HEK293T (cell line): ENCODE measurements around the gene BLVRB.
"Not testable (repeated sequence)": the region's sequence is repeated elsewhere in the genome, so short reads cannot be mapped to it uniquely, and the experiment has no call there.

ENCODE experiments used
- CTCF ChIA-PET: fragments of 350-600 bp; formaldehyde crosslinking; extraction: SDS; loops from one replicate; lab custom pipeline; 2021; ENCODE audit warnings: antibody characterized with exemption, inconsistent platforms; lab: Yijun Ruan, JAX
- POLR2A ChIA-PET: fragments of 350-600 bp; formaldehyde crosslinking; extraction: SDS; loops from one replicate; lab custom pipeline; 2020; ENCODE audit warnings: antibody characterized with exemption, inconsistent platforms; lab: Yijun Ruan, JAX
- DNase-seq: peaks from one replicate; pipeline ENCODE4 v3.0.0; 2012; ENCODE audit warnings: mixed read lengths; ENCODE audit errors: extremely low spot score
- ARNT ChIP-seq: fragments of 450-650 bp; IDR thresholded peaks from 2 replicates; pipeline ENCODE4 v1.6.1; 2017; ENCODE audit warnings: mild to moderate bottlenecking
- BHLHE40 ChIP-seq: fragments of 450-650 bp; IDR thresholded peaks from 2 replicates; pipeline ENCODE4 v1.6.1; 2016; ENCODE audit warnings: mild to moderate bottlenecking, moderate library complexity, borderline replicate concordance
- CTBP1 ChIP-seq: fragments of 450-650 bp; IDR thresholded peaks from 2 replicates; pipeline ENCODE4 v1.6.1; 2016; ENCODE audit warnings: borderline replicate concordance
- ELF4 ChIP-seq: fragments of 450-650 bp; IDR thresholded peaks from 2 replicates; pipeline ENCODE4 v1.6.1; 2017; ENCODE audit warnings: antibody characterized with exemption
- FOXA1 ChIP-seq: fragments of 450-650 bp; IDR thresholded peaks from 2 replicates; pipeline ENCODE4 v1.6.1; 2016; ENCODE audit warnings: mild to moderate bottlenecking
- FOXK2 ChIP-seq: fragments of 450-650 bp; IDR thresholded peaks from 2 replicates; pipeline ENCODE4 v1.6.1; 2016; ENCODE audit warnings: mild to moderate bottlenecking
- FOXM1 ChIP-seq: fragments of 450-650 bp; IDR thresholded peaks from 2 replicates; pipeline ENCODE4 v1.6.1; 2017; ENCODE audit warnings: mild to moderate bottlenecking, borderline replicate concordance
- HDGF ChIP-seq: fragments of 450-650 bp; IDR thresholded peaks from 2 replicates; pipeline ENCODE4 v1.6.1; 2017; ENCODE audit warnings: antibody characterized with exemption, borderline replicate concordance
- L3MBTL2 ChIP-seq: fragments of 450-650 bp; conservative IDR thresholded peaks from 2 replicates; pipeline ENCODE4 v1.6.1; 2016; ENCODE audit warnings: mild to moderate bottlenecking
- LEF1 ChIP-seq: fragments of 450-650 bp; IDR thresholded peaks from 2 replicates; pipeline ENCODE4 v1.6.1; 2017; ENCODE audit warnings: mild to moderate bottlenecking, borderline replicate concordance
- NFRKB ChIP-seq: fragments of 450-650 bp; IDR thresholded peaks from 2 replicates; pipeline ENCODE4 v1.6.1; 2016; ENCODE audit warnings: mild to moderate bottlenecking, moderate library complexity
- SP1 ChIP-seq: fragments of 450-650 bp; IDR thresholded peaks from 2 replicates; pipeline ENCODE4 v1.6.1; 2017
- SUZ12 ChIP-seq: fragments of 450-650 bp; IDR thresholded peaks from 2 replicates; pipeline ENCODE4 v1.6.1; 2016; ENCODE audit warnings: mild to moderate bottlenecking
- TARDBP ChIP-seq: fragments of 450-650 bp; IDR thresholded peaks from 2 replicates; pipeline ENCODE4 v1.6.1; 2016
- ZNF384 ChIP-seq: fragments of 450-650 bp; IDR thresholded peaks from 2 replicates; pipeline ENCODE4 v1.6.1; 2016
- TF ChIP-seq, protein P1 (sequence below): fragments of 450-650 bp; IDR thresholded peaks from 2 replicates; pipeline ENCODE4 v1.6.1; 2016

The BLVRB gene

DNA sequence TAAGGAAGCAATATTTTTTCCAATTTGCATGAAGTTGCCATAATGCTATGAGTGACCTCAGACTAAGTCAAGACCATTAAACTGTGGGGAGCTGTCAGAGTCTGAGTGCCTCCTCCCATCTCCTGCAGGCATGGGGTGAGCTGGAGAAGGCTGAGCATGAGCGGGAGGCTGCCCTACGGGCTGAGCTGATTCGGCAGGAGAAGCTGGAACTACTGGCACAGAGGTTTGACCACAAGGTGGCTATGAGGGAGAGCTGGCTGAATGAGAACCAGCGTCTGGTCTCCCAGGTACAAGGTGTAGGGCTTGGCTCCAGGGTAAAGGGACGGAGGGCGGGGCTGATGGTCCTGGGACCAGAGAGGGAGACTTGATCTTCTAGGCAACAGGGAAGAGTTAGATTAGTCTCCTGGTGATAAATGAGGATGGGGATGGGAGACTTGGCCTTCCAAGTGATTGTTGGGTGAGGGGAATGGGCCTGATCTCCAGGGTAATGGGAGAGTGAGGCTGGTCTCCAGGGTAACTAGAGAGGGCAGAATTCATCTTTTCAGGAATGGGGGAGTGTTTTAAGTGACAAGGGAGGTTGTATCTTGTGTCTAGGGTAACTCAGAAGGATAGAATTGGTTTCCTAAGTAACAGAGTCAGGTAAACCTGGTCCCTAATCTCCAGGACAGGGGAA, 37.2 kb upstream of the BLVRB start:
- CTCF ChIA-PET = no interaction called here
- POLR2A ChIA-PET = interaction anchor here (0.9 kb wide), 1 partner anchor 15 kb away, joined by 3 read pairs; no protein-coding TSS in a partner anchor
- TF ChIP-seq FOXM1 (no peak), NFRKB (no peak), FOXK2 (no peak), ELF4 (no peak), L3MBTL2 (no peak), FOXA1 (no peak), TARDBP (no peak), ZNF384 (no peak), HDGF (no peak), SUZ12 (no peak), LEF1 (no peak), BHLHE40 (no peak), ARNT (no peak), CTBP1 (no peak), SP1 (no peak)
- TF ChIP-seq, protein P1, sequence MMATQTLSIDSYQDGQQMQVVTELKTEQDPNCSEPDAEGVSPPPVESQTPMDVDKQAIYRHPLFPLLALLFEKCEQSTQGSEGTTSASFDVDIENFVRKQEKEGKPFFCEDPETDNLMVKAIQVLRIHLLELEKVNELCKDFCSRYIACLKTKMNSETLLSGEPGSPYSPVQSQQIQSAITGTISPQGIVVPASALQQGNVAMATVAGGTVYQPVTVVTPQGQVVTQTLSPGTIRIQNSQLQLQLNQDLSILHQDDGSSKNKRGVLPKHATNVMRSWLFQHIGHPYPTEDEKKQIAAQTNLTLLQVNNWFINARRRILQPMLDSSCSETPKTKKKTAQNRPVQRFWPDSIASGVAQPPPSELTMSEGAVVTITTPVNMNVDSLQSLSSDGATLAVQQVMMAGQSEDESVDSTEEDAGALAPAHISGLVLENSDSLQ = no peak
- no peak for DNase-seq

- DNase-seq = no peak
- ChIA-PET POLR2A (interaction anchor here (0.9 kb wide), 1 partner anchor 14 kb away, joined by 3 read pairs; no protein-coding TSS in a partner anchor), CTCF (no interaction called here)
- no peak for TF ChIP-seq NFRKB
- TF ChIP-seq HDGF = no peak
- TF ChIP-seq FOXA1 = no peak
- TF ChIP-seq TARDBP = no peak
- TF ChIP-seq ARNT = no peak
- no peak for TF ChIP-seq BHLHE40
- no peak for TF ChIP-seq SP1
- TF ChIP-seq ELF4 = no peak
- TF ChIP-seq ZNF384 = no peak
- TF ChIP-seq FOXM1 = no peak
- TF ChIP-seq, protein P1 = no peak
- no peak for TF ChIP-seq LEF1
- no peak for TF ChIP-seq SUZ12
- no peak for TF ChIP-seq CTBP1
- no peak for TF ChIP-seq FOXK2
- TF ChIP-seq L3MBTL2 = no peak
Measured at GRCh38 chr19:40502081-40502480, 36.5 kb upstream of the BLVRB start.

GRCh38 chr19:40501599-40501998, 36.1 kb upstream of the BLVRB start:
- no peak for DNase-seq
- TF ChIP-seq LEF1 = no peak
- no peak for TF ChIP-seq TARDBP
- TF ChIP-seq, protein P1 = no peak
- POLR2A ChIA-PET = no interaction called here
- CTCF ChIA-PET = no interaction called here

GRCh38 chr19:40500678-40501530, 35.4 kb upstream of the BLVRB start:
- POLR2A ChIA-PET = interaction anchor here (1.0 kb wide), 1 partner anchor 10 kb away, joined by 3 read pairs; no protein-coding TSS in a partner anchor
- CTCF ChIA-PET = interaction anchor here (0.6 kb wide), 2 partner anchors 10 to 49 kb away, joined by 3 to 5 read pairs; no protein-coding TSS in a partner anchor
- DNase-seq = not testable (repeated sequence)

GRCh38 chr19:40499320-40499719, 33.8 kb upstream of the BLVRB start:
- no peak for DNase-seq
- ChIA-PET POLR2A (interaction anchor here (1.7 kb wide), 1 partner anchor 11 kb away, joined by 4 read pairs; no protein-coding TSS in a partner anchor), CTCF (no interaction called here)
- TF ChIP-seq CTBP1 = no peak
- TF ChIP-seq, protein P1 = no peak
- TF ChIP-seq NFRKB = no peak

- TF ChIP-seq FOXA1 = no peak
- no peak for TF ChIP-seq ZNF384
- TF ChIP-seq SP1 = no peak
- TF ChIP-seq BHLHE40 = no peak
- no peak for TF ChIP-seq CTBP1
- TF ChIP-seq L3MBTL2 = no peak
- TF ChIP-seq, protein P1 = no peak
- no peak for TF ChIP-seq NFRKB
- TF ChIP-seq TARDBP = no peak
- no peak for TF ChIP-seq ELF4
- no peak for TF ChIP-seq LEF1
- TF ChIP-seq FOXK2 = no peak
- no peak for TF ChIP-seq FOXM1
- TF ChIP-seq HDGF = no peak
- TF ChIP-seq SUZ12 = no peak
- no peak for TF ChIP-seq ARNT
- ChIA-PET CTCF (no interaction called here), POLR2A (interaction anchor here (0.6 kb wide), 1 partner anchor 12 kb away, joined by 3 read pairs; no protein-coding TSS in a partner anchor)
- DNase-seq = no peak
Measured at GRCh38 chr19:40497214-40497613, 31.7 kb upstream of the BLVRB start.
